ENCODE measurements around the gene PSD.

The PSD gene

DNA sequence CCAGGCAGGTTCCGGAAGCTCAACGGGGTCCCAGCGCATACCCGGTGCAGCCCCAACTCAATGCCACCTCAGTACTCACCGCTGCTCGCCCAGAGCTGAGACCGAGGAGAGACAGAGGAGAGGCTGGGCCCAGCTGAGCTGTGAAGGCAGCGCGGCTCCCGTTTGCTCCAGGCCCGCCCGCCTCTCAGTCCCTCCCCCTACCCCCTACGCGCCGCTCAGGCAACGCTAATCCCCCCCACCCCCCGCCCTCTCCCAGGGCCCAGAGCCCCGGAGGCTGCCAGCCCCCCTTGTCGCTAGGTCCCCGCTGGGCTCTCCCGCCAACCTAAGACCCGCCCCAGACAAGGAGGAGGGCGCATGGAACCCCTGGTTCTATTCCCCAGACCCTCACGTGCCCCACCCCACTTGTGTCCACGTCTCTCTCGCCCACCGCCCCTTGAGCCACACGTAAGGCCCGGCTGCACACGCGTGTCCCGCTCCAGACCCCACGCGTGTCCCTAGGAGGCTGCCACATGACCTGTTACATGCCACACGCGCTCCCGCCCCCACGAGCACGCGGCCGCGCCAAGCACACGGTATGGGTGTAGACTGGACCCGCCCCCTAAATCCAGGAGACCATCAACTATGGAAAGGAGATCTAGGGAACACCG is at the start of gene PSD:
Gene PSD, minus strand, starts transcription at position 164 of the 647 bp plus-strand sequence. CDS start 1,747 bp downstream, outside the sequence.
- TF ChIP-seq CTCF (IDR thresholded peaks at IDR 0.05; ENCODE audit: extremely low read depth, insufficient read depth, missing control alignments) = no peak
- DNase-seq (ENCODE audit: low spot score) = no peak
- in situ Hi-C loops (cut with MboI; ENCODE audit: low pct_unique_long_range_greater_than_20kb, low sequenced_read_pairs, unreplicated experiment) = no loop called here

GRCh38 chr10:102467971-102468438 is 49.4 kb upstream of the PSD start:
- DNase-seq (ENCODE audit: low spot score) = no peak
- no peak for TF ChIP-seq CTCF (IDR thresholded peaks at IDR 0.05; ENCODE audit: extremely low read depth, insufficient read depth, missing control alignments)
- in situ Hi-C loops (cut with MboI; ENCODE audit: low pct_unique_long_range_greater_than_20kb, low sequenced_read_pairs, unreplicated experiment) = no loop called here

GRCh38 chr10:102467318-102467717 is 48.7 kb upstream of the PSD start:
- no peak for TF ChIP-seq CTCF (IDR thresholded peaks at IDR 0.05; ENCODE audit: extremely low read depth, insufficient read depth, missing control alignments)
- no peak for DNase-seq (ENCODE audit: low spot score)
- in situ Hi-C loops (cut with MboI; ENCODE audit: low pct_unique_long_range_greater_than_20kb, low sequenced_read_pairs, unreplicated experiment) = no loop called here

GRCh38 chr10:102465466-102465865 is 46.9 kb upstream of the PSD start:
- DNase-seq (ENCODE audit: low spot score) = no peak
- no peak for TF ChIP-seq CTCF (IDR thresholded peaks at IDR 0.05; ENCODE audit: extremely low read depth, insufficient read depth, missing control alignments)
- in situ Hi-C loops (cut with MboI; ENCODE audit: low pct_unique_long_range_greater_than_20kb, low sequenced_read_pairs, unreplicated experiment) = no loop called here

GRCh38 chr10:102463983-102464382 is 45.4 kb upstream of the PSD start:
- no peak for DNase-seq (ENCODE audit: low spot score)
- TF ChIP-seq CTCF (IDR thresholded peaks at IDR 0.05; ENCODE audit: extremely low read depth, insufficient read depth, missing control alignments) = no peak
- in situ Hi-C loops (cut with MboI; ENCODE audit: low pct_unique_long_range_greater_than_20kb, low sequenced_read_pairs, unreplicated experiment) = no loop called here

DNA sequence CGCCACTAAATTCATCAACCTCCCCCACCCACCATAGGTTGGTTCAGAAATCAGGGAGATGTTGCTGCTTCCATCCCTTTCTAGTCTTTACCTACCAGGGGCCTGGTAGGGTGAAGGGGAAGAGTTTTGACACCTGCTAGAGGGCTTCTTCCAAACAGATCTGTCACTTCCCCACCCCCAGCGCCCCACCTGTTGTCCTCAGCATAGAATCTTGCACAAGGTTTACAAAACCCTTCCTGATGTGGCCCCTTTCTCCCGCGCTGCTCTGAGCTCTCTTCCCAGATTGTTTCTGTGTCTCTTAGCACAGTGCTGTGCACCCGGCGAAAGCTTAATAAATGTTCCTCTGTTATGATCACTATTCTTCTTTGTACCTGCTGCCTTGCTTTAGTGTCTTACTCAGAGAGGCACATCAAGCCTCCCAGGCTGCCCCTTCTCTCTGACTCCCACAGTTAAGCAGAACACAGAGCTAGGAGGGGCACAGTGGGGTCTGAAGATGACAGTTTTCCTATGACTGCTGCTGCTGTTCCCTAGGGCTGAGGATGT is 44.0 kb upstream of the PSD start:
- no peak for TF ChIP-seq CTCF (IDR thresholded peaks at IDR 0.05; ENCODE audit: extremely low read depth, insufficient read depth, missing control alignments)
- DNase-seq (ENCODE audit: low spot score) = no peak

More for the DNA sequence above, 44.0 kb upstream of the PSD start:
- in situ Hi-C loops (cut with MboI; ENCODE audit: low pct_unique_long_range_greater_than_20kb, low sequenced_read_pairs, unreplicated experiment) = no loop called here
